HEK293 (cell line): Measurements from ENCODE around the gene NANOG.
"Not testable (repeated sequence)": the region's sequence is repeated elsewhere in the genome, so short reads cannot be mapped to it uniquely, and the experiment has no call there.

Experiments used
- CTCF ChIA-PET: fragments of 350-600 bp; formaldehyde crosslinking; extraction: SDS; loops from one replicate; lab custom pipeline; 2021; ENCODE audit warnings: antibody characterized with exemption; lab: Yijun Ruan, JAX
- POLR2A ChIA-PET: fragments of 300-600 bp; formaldehyde crosslinking; extraction: SDS; loops from one replicate; lab custom pipeline; 2020; ENCODE audit warnings: antibody characterized with exemption, inconsistent platforms; lab: Yijun Ruan, JAX
- H3K27ac ChIP-seq: fragments of 200-500 bp; sonication (Bioruptor generic); 2 replicates; pipeline ENCODE4 v1.5.1; 2014; ENCODE audit warnings: low read depth, low read length, control low read depth, inconsistent platforms; ENCODE audit errors: extremely low read depth
- H3K36me3 ChIP-seq, 2 experiments: fragments of 200-500 bp in 1 of 2; sonication (Bioruptor generic) in 1 of 2; 1 replicate in 1 of 2; 2 replicates in 1 of 2; pipeline ENCODE4 v1.5.1; 2014 to 2017; ENCODE audit warnings: inconsistent platforms in 2 of 2, low read length in 2 of 2; ENCODE audit not compliant: control insufficient read depth in 2 of 2, insufficient read depth in 1 of 2
- H3K4me1 ChIP-seq: fragments of 200-500 bp; sonication (Bioruptor generic); 2 replicates; pipeline ENCODE4 v1.5.1; 2014; ENCODE audit warnings: mild to moderate bottlenecking, low read length, inconsistent platforms; ENCODE audit not compliant: control insufficient read depth, insufficient read depth
- H3K4me3 ChIP-seq: 2 replicates; pipeline ENCODE4 v1.5.1; 2011; ENCODE audit warnings: low read depth, mild to moderate bottlenecking, control low read depth, low read length, moderate library complexity
- H3K9me3 ChIP-seq: fragments of 200-500 bp; sonication (Bioruptor generic); 2 replicates; pipeline ENCODE4 v1.5.1; 2014; ENCODE audit warnings: low read depth, low read length, inconsistent platforms; ENCODE audit not compliant: control insufficient read depth, insufficient read depth
- MZF1 ChIP-seq: fragments of 450-650 bp; formaldehyde crosslinking; IDR thresholded peaks from 2 replicates; pipeline ENCODE4 v1.5.1; 2017; ENCODE audit warnings: missing biosample characterization, missing genetic modification characterization, borderline replicate concordance
- PRDM2 ChIP-seq: fragments of 450-650 bp; formaldehyde crosslinking; IDR thresholded peaks from 2 replicates; pipeline ENCODE4 v1.5.1; 2016; ENCODE audit warnings: missing biosample characterization, missing genetic modification characterization, borderline replicate concordance
- PRDM4 ChIP-seq: fragments of 450-650 bp; formaldehyde crosslinking; IDR thresholded peaks from 2 replicates; pipeline ENCODE4 v1.5.1; 2017; ENCODE audit warnings: missing biosample characterization, missing genetic modification characterization
- ZBTB10 ChIP-seq: fragments of 450-650 bp; formaldehyde crosslinking; IDR thresholded peaks from 2 replicates; pipeline ENCODE4 v1.5.1; 2016; ENCODE audit warnings: missing biosample characterization, missing genetic modification characterization
- ZNF266 ChIP-seq: fragments of 450-650 bp; formaldehyde crosslinking; IDR thresholded peaks from 2 replicates; pipeline ENCODE4 v1.5.1; 2016; ENCODE audit warnings: missing biosample characterization, missing genetic modification characterization, low read depth
- ZNF449 ChIP-seq: fragments of 450-650 bp; formaldehyde crosslinking; IDR thresholded peaks from 2 replicates; pipeline ENCODE4 v1.5.1; 2017; ENCODE audit warnings: missing biosample characterization, mild to moderate bottlenecking, missing genetic modification characterization, moderate library complexity
- ZNF521 ChIP-seq: fragments of 450-650 bp; formaldehyde crosslinking; IDR thresholded peaks from 2 replicates; pipeline ENCODE4 v1.5.1; 2017; ENCODE audit warnings: missing biosample characterization, mild to moderate bottlenecking, missing genetic modification characterization

The NANOG gene

GRCh38 chr12:7788884-7789528, at the start of gene NANOG:
Gene NANOG (plus strand): TSS chr12:7789402. CDS start chr12:7789615, 213 bp downstream.
- H3K4me3 ChIP-seq, POLR2A ChIA-PET: not testable (repeated sequence)

GRCh38 chr12:7747246-7747645, 42.0 kb upstream of the NANOG start, which contains the start of gene CLEC4C:
Gene CLEC4C (minus strand): TSS chr12:7747375. CDS start chr12:7747348, 27 bp downstream.
- POLR2A ChIA-PET, result no interaction called here
- CTCF ChIA-PET, result interaction anchor here (0.7 kb wide), 1 partner anchor 65 kb away, joined by 3 read pairs; no protein-coding TSS in a partner anchor
- no peaks in the 10 kb centered on the region for H3K4me1 ChIP-seq
- TF ChIP-seq ZNF521 (tag by site-specific recombination), result no peak
- no peak for TF ChIP-seq ZBTB10 (tag by site-specific recombination)
- TF ChIP-seq ZNF449 (tag by site-specific recombination), result no peak
- TF ChIP-seq MZF1, result no peak
- no peak for TF ChIP-seq PRDM2 (tag by site-specific recombination)
- TF ChIP-seq PRDM4 (tag by site-specific recombination), result no peak
- no peak for TF ChIP-seq ZNF266 (tag by site-specific recombination)
- TF ChIP-seq, all 188 proteins: peak for 0
- Histone ChIP-seq H3K9me3 (no peaks in the 10 kb centered on the region), H3K27ac (no peak within 1 kb of the TSS), H3K4me3 (no peak within 1 kb of the TSS), H3K36me3 (no peaks in the 10 kb centered on the region)

More at GRCh38 chr12:7788884-7789528, at the start of gene NANOG:
- not testable (repeated sequence) for H3K9me3 ChIP-seq, H3K27ac ChIP-seq, H3K4me1 ChIP-seq, H3K36me3 ChIP-seq
- CTCF ChIA-PET, result interaction anchor here (0.5 kb wide), 1 partner anchor 17 kb away, joined by 3 read pairs; no protein-coding TSS in a partner anchor
